Fibroblast of skin of right biceps (primary cell): ENCODE results near the gene RPL13A.

Source experiments
- DNase-seq: peaks from one replicate; pipeline ENCODE4 v3.0.0-alpha.2; 2013

RPL13A gene

DNA sequence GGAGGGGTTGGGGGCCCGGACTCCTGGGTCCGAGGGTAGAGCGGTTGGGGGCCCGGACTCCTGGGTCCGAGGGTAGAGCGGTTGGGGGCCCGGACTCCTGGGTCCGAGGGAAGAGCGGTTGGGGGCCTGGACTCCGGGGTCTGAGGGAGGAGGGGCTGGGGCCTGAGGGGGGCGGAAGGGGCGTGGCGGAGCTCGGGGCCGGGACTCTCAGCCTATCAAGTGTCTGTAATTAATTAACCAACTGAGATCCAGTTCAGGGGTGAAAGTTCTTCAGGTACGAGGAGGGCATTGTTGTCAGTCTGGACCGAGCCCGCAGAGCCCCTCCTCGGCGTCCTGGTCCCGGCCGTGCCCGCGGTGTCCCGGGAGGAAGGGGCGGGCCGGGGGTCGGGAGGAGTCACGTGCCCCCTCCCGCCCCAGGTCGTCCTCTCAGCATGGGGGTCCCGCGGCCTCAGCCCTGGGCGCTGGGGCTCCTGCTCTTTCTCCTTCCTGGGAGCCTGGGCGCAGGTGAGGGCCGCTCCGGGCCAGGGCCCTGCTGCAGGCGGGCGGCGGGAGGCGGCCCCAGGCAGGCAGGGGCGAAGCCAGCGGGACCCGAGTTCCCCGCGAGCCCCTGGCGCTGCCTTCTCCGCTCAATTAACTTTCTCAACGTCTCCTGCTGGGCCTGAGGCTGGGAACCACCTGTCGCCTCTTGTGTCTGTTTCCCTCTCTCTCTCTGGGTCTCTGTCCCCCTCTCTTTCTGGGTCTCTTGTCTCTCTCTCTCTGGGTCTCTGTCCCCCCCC, 25.8 kb downstream of the RPL13A start:
- no peak for DNase-seq

GRCh38 chr19:49513746-49514118, 26.3 kb downstream of the RPL13A start:
- no peak for DNase-seq

DNA sequence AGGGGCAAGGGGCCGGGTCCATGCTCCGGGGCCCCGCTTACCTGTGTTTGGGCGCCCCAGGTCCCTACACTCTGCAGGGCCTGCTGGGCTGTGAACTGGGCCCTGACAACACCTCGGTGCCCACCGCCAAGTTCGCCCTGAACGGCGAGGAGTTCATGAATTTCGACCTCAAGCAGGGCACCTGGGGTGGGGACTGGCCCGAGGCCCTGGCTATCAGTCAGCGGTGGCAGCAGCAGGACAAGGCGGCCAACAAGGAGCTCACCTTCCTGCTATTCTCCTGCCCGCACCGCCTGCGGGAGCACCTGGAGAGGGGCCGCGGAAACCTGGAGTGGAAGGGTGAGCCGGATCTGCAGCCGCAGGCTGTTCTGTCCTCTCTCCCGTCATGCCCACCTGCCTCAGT, 26.7 kb downstream of the RPL13A start:
- no peak for DNase-seq

DNA sequence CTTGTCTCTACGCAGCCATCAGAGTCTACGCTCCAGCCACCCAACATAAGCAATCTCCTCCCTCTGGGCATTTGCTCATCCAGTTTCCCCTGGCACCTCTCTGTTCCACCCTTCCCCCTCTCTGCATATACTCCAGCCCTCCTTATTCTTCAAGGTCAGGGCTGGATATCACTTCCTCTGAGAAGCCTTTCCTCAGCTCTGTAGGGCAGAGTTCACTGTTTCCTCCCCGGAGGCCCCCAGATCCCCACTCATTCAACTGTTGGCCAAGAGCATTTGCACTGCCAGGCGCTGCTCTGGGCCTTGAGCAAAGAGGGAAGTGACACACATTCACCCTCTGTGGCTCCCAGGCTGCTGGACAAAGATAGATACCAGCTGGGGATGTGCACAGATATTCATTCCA, 28.4 kb downstream of the RPL13A start:
- no peak for DNase-seq

- no peak for DNase-seq
Observed at GRCh38 chr19:49518033-49518432, 30.6 kb downstream of the RPL13A start.

GRCh38 chr19:49520705-49521319, 33.4 kb downstream of the RPL13A start:
- no peak for DNase-seq

DNA sequence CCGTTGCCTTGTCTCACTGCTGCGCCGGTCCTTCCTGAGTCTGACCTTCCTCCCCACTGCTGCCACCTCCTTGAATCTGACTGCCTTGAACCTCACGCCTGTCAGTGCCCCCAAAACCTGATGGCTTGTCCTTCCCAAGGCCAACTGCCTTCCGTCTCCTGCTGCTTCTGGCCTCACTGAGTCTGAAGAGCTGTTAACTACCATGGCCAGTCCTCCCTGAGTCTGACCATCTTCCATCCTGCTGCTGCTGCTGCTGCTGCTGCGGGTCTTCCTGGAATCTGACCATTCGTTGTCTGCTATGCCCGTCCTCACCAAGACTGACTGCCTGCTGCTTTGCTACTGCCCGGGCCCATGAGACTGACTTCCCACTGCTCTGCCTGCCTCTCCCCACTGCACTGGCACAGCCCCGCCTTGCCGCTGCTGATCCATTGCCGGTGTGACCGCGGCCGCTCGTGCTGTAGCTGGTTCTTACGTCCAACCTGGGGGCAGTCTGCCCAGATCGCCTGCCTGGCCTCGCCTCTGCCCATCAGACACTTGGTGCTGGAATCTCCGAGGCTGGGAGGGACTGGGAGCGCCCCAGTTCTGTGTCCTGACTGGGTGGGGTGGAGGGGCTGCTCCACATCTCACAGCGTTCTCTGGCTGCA, 37.5 kb downstream of the RPL13A start:
- DNase-seq = no peak

GRCh38 chr19:49528211-49528771, 40.9 kb downstream of the RPL13A start:
- peak; percentile 69 for DNase-seq

DNA sequence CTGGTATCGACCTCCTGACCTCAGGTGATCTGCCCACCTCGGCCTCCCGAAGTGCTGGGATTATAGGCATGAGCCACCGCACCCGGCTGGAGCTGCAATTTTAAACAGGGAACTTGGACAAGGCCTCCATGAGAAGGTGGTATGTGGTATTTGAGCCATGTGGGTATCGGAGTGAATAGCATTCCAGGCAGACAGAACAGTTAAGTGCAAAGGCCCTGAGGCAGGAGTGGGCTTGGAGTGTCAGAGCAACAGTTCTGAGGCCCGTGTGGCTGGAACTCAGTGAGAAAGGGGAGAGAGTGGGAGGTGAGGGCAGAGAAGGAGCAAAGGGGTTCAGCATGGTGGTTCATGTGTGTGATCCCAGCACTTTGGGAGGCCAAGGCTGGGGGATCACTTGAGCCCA, 43.3 kb downstream of the RPL13A start:
- no peak for DNase-seq

- DNase-seq = peak; percentile 65
Observed at GRCh38 chr19:49533551-49534488, 46.4 kb downstream of the RPL13A start.

- DNase-seq = no peak
Observed at GRCh38 chr19:49534632-49535385, 47.4 kb downstream of the RPL13A start.

- DNase-seq = no peak
Observed at GRCh38 chr19:49536921-49537462, 49.6 kb downstream of the RPL13A start.

- DNase-seq = no peak
Observed at GRCh38 chr19:49538643-49539042, 51.2 kb downstream of the RPL13A start.

GRCh38 chr19:49539192-49539952, 52.0 kb downstream of the RPL13A start:
- no peak for DNase-seq
